Ishikawa (cell line): ENCODE data around the gene NOSIP.

Experiments used
- CEBPB ChIP-seq: IDR thresholded peaks from 2 replicates; pipeline ENCODE4 v1.6.1; 2012
- EP300 ChIP-seq: IDR thresholded peaks from 2 replicates; pipeline ENCODE4 v1.6.1; 2012; ENCODE audit warnings: borderline replicate concordance
- FOXM1 ChIP-seq: IDR thresholded peaks from 2 replicates; pipeline ENCODE4 v1.6.1; 2012; ENCODE audit warnings: low read depth, borderline replicate concordance
- TAF1 ChIP-seq: IDR thresholded peaks from 2 replicates; pipeline ENCODE4 v1.6.1; 2012; ENCODE audit warnings: low read depth, mild to moderate bottlenecking
- YY1 ChIP-seq: IDR thresholded peaks from 2 replicates; pipeline ENCODE4 v1.6.1; 2012; ENCODE audit warnings: low read depth
- ZBTB7A ChIP-seq: IDR thresholded peaks from 2 replicates; pipeline ENCODE4 v1.6.1; 2012; ENCODE audit warnings: low read depth
- TF ChIP-seq, protein P1 (sequence below): IDR thresholded peaks from 2 replicates; pipeline ENCODE4 v1.6.1; 2012; ENCODE audit warnings: low read depth, mild to moderate bottlenecking
- TF ChIP-seq, protein P2 (sequence below): IDR thresholded peaks from 2 replicates; pipeline ENCODE4 v1.6.1; 2012

DNA sequence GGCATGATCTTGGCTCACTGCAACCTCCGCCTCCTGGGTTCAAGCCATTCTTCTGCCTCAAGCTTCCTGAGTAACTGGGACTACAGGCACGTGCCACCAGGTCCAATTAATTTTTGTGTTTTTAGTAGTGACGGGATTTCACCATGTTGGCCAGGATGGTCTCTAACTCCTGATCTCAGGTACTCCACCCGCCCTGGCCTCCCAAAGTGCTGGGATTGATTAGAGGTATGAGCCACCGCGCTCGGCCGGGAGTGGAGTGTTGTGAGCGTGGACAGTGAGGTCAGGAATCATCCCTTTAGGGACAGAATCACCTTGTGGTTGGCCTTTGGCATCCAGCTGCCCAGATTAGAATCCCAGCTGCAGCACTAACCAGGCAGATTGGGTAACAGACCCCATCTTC lies 49.3 kb upstream of the NOSIP start:
- no peak for TF ChIP-seq ZBTB7A
- no peak for TF ChIP-seq CEBPB
- TF ChIP-seq YY1 = no peak
- TF ChIP-seq, protein P1, sequence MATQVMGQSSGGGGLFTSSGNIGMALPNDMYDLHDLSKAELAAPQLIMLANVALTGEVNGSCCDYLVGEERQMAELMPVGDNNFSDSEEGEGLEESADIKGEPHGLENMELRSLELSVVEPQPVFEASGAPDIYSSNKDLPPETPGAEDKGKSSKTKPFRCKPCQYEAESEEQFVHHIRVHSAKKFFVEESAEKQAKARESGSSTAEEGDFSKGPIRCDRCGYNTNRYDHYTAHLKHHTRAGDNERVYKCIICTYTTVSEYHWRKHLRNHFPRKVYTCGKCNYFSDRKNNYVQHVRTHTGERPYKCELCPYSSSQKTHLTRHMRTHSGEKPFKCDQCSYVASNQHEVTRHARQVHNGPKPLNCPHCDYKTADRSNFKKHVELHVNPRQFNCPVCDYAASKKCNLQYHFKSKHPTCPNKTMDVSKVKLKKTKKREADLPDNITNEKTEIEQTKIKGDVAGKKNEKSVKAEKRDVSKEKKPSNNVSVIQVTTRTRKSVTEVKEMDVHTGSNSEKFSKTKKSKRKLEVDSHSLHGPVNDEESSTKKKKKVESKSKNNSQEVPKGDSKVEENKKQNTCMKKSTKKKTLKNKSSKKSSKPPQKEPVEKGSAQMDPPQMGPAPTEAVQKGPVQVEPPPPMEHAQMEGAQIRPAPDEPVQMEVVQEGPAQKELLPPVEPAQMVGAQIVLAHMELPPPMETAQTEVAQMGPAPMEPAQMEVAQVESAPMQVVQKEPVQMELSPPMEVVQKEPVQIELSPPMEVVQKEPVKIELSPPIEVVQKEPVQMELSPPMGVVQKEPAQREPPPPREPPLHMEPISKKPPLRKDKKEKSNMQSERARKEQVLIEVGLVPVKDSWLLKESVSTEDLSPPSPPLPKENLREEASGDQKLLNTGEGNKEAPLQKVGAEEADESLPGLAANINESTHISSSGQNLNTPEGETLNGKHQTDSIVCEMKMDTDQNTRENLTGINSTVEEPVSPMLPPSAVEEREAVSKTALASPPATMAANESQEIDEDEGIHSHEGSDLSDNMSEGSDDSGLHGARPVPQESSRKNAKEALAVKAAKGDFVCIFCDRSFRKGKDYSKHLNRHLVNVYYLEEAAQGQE = no peak
- no peak for TF ChIP-seq FOXM1
- no peak for TF ChIP-seq TAF1
- TF ChIP-seq, protein P2, sequence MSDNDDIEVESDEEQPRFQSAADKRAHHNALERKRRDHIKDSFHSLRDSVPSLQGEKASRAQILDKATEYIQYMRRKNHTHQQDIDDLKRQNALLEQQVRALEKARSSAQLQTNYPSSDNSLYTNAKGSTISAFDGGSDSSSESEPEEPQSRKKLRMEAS = no peak
- TF ChIP-seq EP300 = no peak
